Hepatocyte (in vitro differentiated cells): ENCODE results near the gene MYO1B. TPM values are rescaled to one million over a fixed set of nuclear protein-coding genes. Genes with fewer than 3 reads are reported as not detected.

ENCODE experiments used
- DNase-seq: peaks from one replicate; pipeline ENCODE4 v3.0.0-alpha.2; 2016; ENCODE audit warnings: low spot score
- H2AFZ ChIP-seq: fragments of 200-600 bp; sonication (generic); 2 replicates; pipeline ENCODE4 v1.6.0; 2016; ENCODE audit warnings: antibody characterized with exemption, mild to moderate bottlenecking
- H3K27ac ChIP-seq: fragments of 200-600 bp; sonication (generic); 2 replicates; pipeline ENCODE4 v1.5.1; 2016; ENCODE audit warnings: mild to moderate bottlenecking
- H3K27me3 ChIP-seq: fragments of 200-600 bp; sonication (generic); 2 replicates; pipeline ENCODE4 v1.6.1; 2016
- H3K36me3 ChIP-seq: fragments of 200-600 bp; sonication (generic); replicated peaks from 2 replicates; pipeline ENCODE4 v1.5.1; 2016; ENCODE audit warnings: low read depth; ENCODE audit not compliant: insufficient read depth
- H3K4me1 ChIP-seq: fragments of 200-600 bp; sonication (generic); 2 replicates; pipeline ENCODE4 v1.5.1; 2016; ENCODE audit warnings: mild to moderate bottlenecking, moderate library complexity; ENCODE audit not compliant: insufficient read depth
- H3K4me2 ChIP-seq: fragments of 200-600 bp; sonication (generic); 2 replicates; pipeline ENCODE4 v1.6.0; 2016
- H3K4me3 ChIP-seq: fragments of 200-600 bp; sonication (generic); 2 replicates; pipeline ENCODE4 v1.5.1; 2016; ENCODE audit warnings: mild to moderate bottlenecking
- H3K79me2 ChIP-seq: fragments of 200-600 bp; sonication (generic); 2 replicates; pipeline ENCODE4 v1.6.0; 2017; ENCODE audit warnings: mild to moderate bottlenecking
- H3K9me2 ChIP-seq: fragments of 200-600 bp; sonication (generic); replicated peaks from 2 replicates; pipeline ENCODE4 v1.6.0; 2017; ENCODE audit warnings: mild to moderate bottlenecking; ENCODE audit not compliant: insufficient read depth
- H3K9me3 ChIP-seq: fragments of 200-600 bp; sonication (generic); 2 replicates; pipeline ENCODE4 v1.5.1; 2016; ENCODE audit warnings: low read depth, mild to moderate bottlenecking
- H4K20me1 ChIP-seq: fragments of 200-600 bp; sonication (generic); 2 replicates; pipeline ENCODE4 v1.6.0; 2016; ENCODE audit warnings: mild to moderate bottlenecking; ENCODE audit not compliant: insufficient read depth, poor library complexity, severe bottlenecking
- EZH2 ChIP-seq: fragments of 200-600 bp; sonication (generic); IDR thresholded peaks from 2 replicates; pipeline ENCODE4 v1.6.1; 2016; ENCODE audit warnings: antibody characterized with exemption, mild to moderate bottlenecking, borderline replicate concordance
- EZH2phosphoT487 ChIP-seq: fragments of 200-600 bp; sonication (generic); IDR thresholded peaks from one replicate; pipeline ENCODE4 v1.6.1; 2018; ENCODE audit warnings: antibody characterized with exemption, mild to moderate bottlenecking, low read depth, moderate library complexity; ENCODE audit not compliant: unreplicated experiment, severe bottlenecking
- WGBS: methylation state at CpG from one replicate; pipeline ENCODE4 v1.1.6; 2016; ENCODE audit warnings: low lambda C conversion rate; ENCODE audit errors: missing lambda C conversion rate; 5-methylcytosine and 5-hydroxymethylcytosine counted together
- polyA plus RNA-seq: library from polyadenylated mRNA; unstranded; fragments of >200 nt; fragmentation: Nextera tagmentation; extraction: Ambion mirVana; gene quantifications from 2 replicates; pipeline ENCODE4 v1.2.1, GENCODE V29; 2016
- total RNA-seq: library from RNA; depleted of rRNA; stranded (reverse); fragments of >200 nt; gene quantifications from 2 replicates; pipeline ENCODE4 v1.2.3, GENCODE V29; 2014
- TF ChIP-seq, protein P1 (sequence below): fragments of 200-600 bp; sonication (generic); IDR thresholded peaks from 2 replicates; pipeline ENCODE4 v1.5.1; 2016; ENCODE audit warnings: antibody characterized with exemption, mild to moderate bottlenecking; ENCODE audit not compliant: poor library complexity

MYO1B gene
- total and polyA plus RNA-seq, 2 experiments from 2014 or later: 43.4 to 91.6 TPM

DNA sequence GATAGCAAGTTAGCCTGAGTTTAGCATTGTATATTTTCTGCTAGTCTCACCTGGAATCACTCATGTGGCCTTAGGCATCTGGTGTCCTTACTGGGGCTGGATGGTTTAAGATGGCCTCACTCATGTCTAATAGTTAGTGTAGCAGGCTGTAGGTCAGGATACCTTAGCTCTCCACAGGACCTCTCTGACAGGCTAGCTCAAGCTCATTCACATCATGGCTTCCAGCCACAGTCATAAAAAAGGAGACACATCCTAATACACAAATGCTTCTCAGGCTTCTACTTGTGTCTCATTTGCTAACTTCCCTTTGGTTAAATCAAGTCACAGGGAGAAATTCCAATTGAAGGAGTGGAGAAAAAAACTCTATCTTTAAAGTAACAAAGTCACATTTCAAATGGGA, 47.7 kb downstream of the MYO1B start:
- no peaks in the 10 kb centered on the region for H3K27me3 ChIP-seq
- TF ChIP-seq EZH2 (no peak), EZH2phosphoT487 (no peak)
- TF ChIP-seq, protein P1, sequence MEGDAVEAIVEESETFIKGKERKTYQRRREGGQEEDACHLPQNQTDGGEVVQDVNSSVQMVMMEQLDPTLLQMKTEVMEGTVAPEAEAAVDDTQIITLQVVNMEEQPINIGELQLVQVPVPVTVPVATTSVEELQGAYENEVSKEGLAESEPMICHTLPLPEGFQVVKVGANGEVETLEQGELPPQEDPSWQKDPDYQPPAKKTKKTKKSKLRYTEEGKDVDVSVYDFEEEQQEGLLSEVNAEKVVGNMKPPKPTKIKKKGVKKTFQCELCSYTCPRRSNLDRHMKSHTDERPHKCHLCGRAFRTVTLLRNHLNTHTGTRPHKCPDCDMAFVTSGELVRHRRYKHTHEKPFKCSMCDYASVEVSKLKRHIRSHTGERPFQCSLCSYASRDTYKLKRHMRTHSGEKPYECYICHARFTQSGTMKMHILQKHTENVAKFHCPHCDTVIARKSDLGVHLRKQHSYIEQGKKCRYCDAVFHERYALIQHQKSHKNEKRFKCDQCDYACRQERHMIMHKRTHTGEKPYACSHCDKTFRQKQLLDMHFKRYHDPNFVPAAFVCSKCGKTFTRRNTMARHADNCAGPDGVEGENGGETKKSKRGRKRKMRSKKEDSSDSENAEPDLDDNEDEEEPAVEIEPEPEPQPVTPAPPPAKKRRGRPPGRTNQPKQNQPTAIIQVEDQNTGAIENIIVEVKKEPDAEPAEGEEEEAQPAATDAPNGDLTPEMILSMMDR: no peak
- no peaks in the 10 kb centered on the region for H3K9me2 ChIP-seq
- H3K4me1 ChIP-seq: no peaks in the 10 kb centered on the region
- H2AFZ ChIP-seq: no peak overlapping the region
- H3K4me3 ChIP-seq: no peak overlapping the region
- no peaks in the 10 kb centered on the region for H3K9me3 ChIP-seq
- H3K27ac ChIP-seq: no peak overlapping the region
- H3K36me3 ChIP-seq: no peaks in the 10 kb centered on the region
- H3K79me2 ChIP-seq: peaks cover 56% of the 10 kb centered on the region
- no peak overlapping the region for H3K4me2 ChIP-seq
- no peak for DNase-seq
- H4K20me1 ChIP-seq: peaks cover 3% of the 10 kb centered on the region

DNA sequence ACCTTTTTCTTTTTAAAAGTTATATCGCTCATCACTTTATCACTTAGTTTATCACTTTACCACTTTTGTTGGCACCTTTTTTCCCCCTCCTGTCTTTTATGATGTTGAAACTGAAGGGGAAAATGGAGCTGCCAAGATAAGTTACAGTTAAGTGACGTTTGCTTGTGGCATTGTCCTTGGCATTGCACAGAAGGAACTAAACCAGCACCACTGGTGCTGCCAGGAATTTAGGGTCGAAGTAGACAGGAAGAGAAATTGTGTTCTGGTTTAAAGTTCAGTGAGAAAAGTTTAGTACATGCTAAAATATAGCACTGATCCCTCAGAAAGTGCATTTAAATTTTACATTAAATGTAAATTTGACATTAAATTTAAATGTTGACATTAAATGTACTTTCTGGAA, 49.9 kb downstream of the MYO1B start:
- Histone ChIP-seq H3K4me2 (no peak overlapping the region), H3K9me3 (no peaks in the 10 kb centered on the region), H3K79me2 (peaks cover 48% of the 10 kb centered on the region), H3K36me3 (no peaks in the 10 kb centered on the region), H2AFZ (no peak overlapping the region), H4K20me1 (no peaks in the 10 kb centered on the region), H3K27me3 (no peaks in the 10 kb centered on the region), H3K4me3 (no peak overlapping the region), H3K4me1 (no peaks in the 10 kb centered on the region), H3K9me2 (no peaks in the 10 kb centered on the region), H3K27ac (no peak overlapping the region)
- WGBS: 81% methylated on average over 3 of the region's 3 CpGs
- TF ChIP-seq, protein P1: no peak
- TF ChIP-seq EZH2 (no peak), EZH2phosphoT487 (no peak)
- no peak for DNase-seq

DNA sequence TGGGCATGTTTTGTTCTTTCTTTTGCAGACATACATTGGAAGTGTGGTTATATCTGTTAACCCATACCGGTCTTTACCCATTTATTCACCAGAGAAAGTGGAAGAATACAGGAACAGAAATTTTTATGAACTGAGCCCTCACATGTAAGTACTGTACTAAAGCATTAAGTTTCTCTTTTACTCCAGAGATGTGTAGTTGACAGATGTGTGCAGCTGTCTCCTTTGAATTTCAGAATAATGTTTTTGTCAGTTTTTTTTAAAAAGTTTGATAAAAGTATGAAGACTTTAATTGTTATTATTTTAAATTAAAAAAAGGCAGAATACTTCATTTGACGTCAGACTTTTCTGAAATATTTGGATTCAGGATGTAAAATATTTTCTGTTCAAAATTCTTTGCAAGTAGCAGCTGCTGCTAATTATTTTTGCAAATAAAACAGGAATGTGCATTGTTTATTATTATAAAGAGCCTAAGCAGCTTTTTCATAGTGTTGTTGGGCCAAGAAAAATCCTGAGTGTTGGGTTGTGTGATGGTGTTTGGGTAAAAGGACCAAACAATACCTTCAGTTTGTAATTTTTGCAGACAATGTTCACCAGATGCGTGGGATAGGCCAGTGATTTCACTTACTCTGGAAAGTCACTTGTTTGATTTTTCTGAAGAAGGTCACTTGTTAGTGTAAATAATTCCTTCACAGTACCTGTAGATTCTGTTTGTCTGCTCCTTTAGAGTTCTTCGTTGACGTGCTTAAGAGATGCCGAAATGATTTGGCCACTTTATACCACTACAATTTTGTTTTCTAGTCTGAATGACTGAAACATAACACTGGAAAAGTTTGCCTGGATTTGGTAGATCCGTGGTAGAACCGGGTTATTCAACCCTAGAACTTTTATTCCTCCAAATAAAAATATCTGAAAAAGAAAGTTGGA, 51.1 kb downstream of the MYO1B start:
- H3K9me3 ChIP-seq: no peaks in the 10 kb centered on the region
- WGBS: 90% methylated on average over 8 of the region's 8 CpGs
- H2AFZ ChIP-seq: no peak overlapping the region
- DNase-seq: no peak
- H3K36me3 ChIP-seq: no peaks in the 10 kb centered on the region
- no peak overlapping the region for H3K4me2 ChIP-seq
- H4K20me1 ChIP-seq: no peaks in the 10 kb centered on the region
- H3K9me2 ChIP-seq: no peaks in the 10 kb centered on the region
- peaks cover 36% of the 10 kb centered on the region for H3K79me2 ChIP-seq
- no peak overlapping the region for H3K4me3 ChIP-seq
- TF ChIP-seq, protein P1: no peak
- no peak for TF ChIP-seq EZH2phosphoT487
- no peak for TF ChIP-seq EZH2
- H3K4me1 ChIP-seq: no peaks in the 10 kb centered on the region
- H3K27me3 ChIP-seq: no peaks in the 10 kb centered on the region
- H3K27ac ChIP-seq: no peak overlapping the region
